Measurements from ENCODE around the gene SRRT. TPM values are rescaled to one million over a fixed set of nuclear protein-coding genes. Genes with fewer than 3 reads are reported as not detected.

Gene SRRT
- total and polyA plus RNA-seq, 2 donors (not counting 3 experiments of a cell fraction or from before 2014, with no cell fraction given), result 58.6 to 199 TPM

GRCh38 chr7:100829150-100829716, 45.7 kb upstream of the SRRT start:
- dilution Hi-C loops (cut with MboI; ENCODE audit: extremely low pct_ligation_motif_present, low sequenced_read_pairs) (loop anchor here (25.0 kb wide), 1 partner anchor 117 kb away; the partner anchor contains the start of genes EPO and POP7), intact Hi-C loops (cut with micrococcal nuclease) (loop anchor here (2.0 kb wide), 1 partner anchor 124 kb away; no protein-coding TSS in a partner anchor)
- TF ChIP-seq POLR2A (IDR thresholded peaks at IDR 0.05; ENCODE audit: low read depth, low read length), result peak; percentile 87
- TF ChIP-seq FOS (IDR thresholded peaks at IDR 0.05; ENCODE audit: borderline replicate concordance, insufficient read depth, low read length), result no peak
- no peak for TF ChIP-seq MYC (IDR thresholded peaks at IDR 0.05; ENCODE audit: low read depth, low read length)
- no peak for TF ChIP-seq MAX (IDR thresholded peaks at IDR 0.05; ENCODE audit: insufficient read depth, insufficient read length)
- TF ChIP-seq JUN (IDR thresholded peaks at IDR 0.05; ENCODE audit: borderline replicate concordance, insufficient read depth, insufficient read length, low read depth), result no peak
- TF ChIP-seq GATA2 (IDR thresholded peaks at IDR 0.05; ENCODE audit: insufficient read depth, insufficient read length, low read depth, low read length), result peak; percentile 97
- peak; percentile 99 for TF ChIP-seq POLR2AphosphoS5 (IDR thresholded peaks at IDR 0.05; ENCODE audit: insufficient read depth, low read depth, low read length)
- TF ChIP-seq CTCF (IDR thresholded peaks at IDR 0.05; ENCODE audit: extremely low read depth in 1 of 2, insufficient read depth in 1 of 2, low read depth in 1 of 2, low read length in 2 of 2), result no peak
- TF ChIP-seq EZH2 (IDR thresholded peaks at IDR 0.05; ENCODE audit: borderline replicate concordance, low read depth, low read length, severe bottlenecking), result no peak
- Histone ChIP-seq H3K4me1 (ENCODE audit: control insufficient read depth, extremely low read depth, insufficient read depth, low read length) (peaks cover 15% of the 10 kb centered on the region), H3K36me3 (ENCODE audit: control insufficient read depth in 2 of 2, extremely low read depth in 1 of 2, insufficient read depth in 2 of 2, low read length in 2 of 2) (peaks cover 0 to under 1% of the 10 kb centered on the region in 2 experiments), H3K27ac (ENCODE audit: insufficient read depth, low read depth, low read length) (peak overlapping the region; percentile 94), H3K4me3 (replicated peaks in 1 of 3; ENCODE audit: insufficient read depth in 1 of 3, low read depth in 1 of 3, low read length in 3 of 3) (no peak overlapping the region), H2AFZ (ENCODE audit: low read depth, low read length) (no peak overlapping the region), H3K27me3 (ENCODE audit: control insufficient read depth in 2 of 2, insufficient read depth in 2 of 2, low read length in 2 of 2) (no peaks in the 10 kb centered on the region), H3K9ac (replicated peaks; ENCODE audit: extremely low read depth, insufficient read depth, low read length) (peak overlapping the region; percentile 55), H3K9me3 (replicated peaks; ENCODE audit: control insufficient read depth, insufficient read depth, low read length) (no peaks in the 10 kb centered on the region), H3K79me2 (ENCODE audit: control insufficient read depth, insufficient read depth, low read length) (peaks cover 30% of the 10 kb centered on the region), H3K4me2 (ENCODE audit: insufficient read depth, low read length) (peak overlapping the region; percentile 74), H3K9me1 (replicated peaks; ENCODE audit: control insufficient read depth, extremely low read depth, insufficient read depth, low read length) (no peaks in the 10 kb centered on the region), H4K20me1 (replicated peaks; ENCODE audit: control insufficient read depth, extremely low read depth, insufficient read depth, low read length) (no peaks in the 10 kb centered on the region)
- DNase-seq (ENCODE audit: low read depth, low spot score), result peak; percentile 98
- no TSS peak for BruUV-seq (replicated peaks)
- POLR2A ChIA-PET, result interaction anchor here (0.5 to 1.0 kb wide), 3 partner anchors 7 to 27 kb away, joined by 3 read pairs; no protein-coding TSS in a partner anchor
- CTCF ChIA-PET, result interaction anchor here (2.1 to 5.8 kb wide), 4 partner anchors 13 to 124 kb away, joined by 6 to 130 read pairs (median 45); partner anchors contain the start of genes POP7 and SLC12A9
- peak; percentile 97 for FAIRE-seq
